Loucy (cell line): ENCODE measurements around the gene TOE1.

ENCODE experiments used
- EZH2phosphoT487 ChIP-seq: fragments of 200-600 bp; IDR thresholded peaks from 2 replicates; pipeline ENCODE4 v1.6.1; 2018; ENCODE audit warnings: antibody characterized with exemption, mild to moderate bottlenecking, moderate library complexity, borderline replicate concordance
- TF ChIP-seq, protein P1 (sequence below): fragments of 200-600 bp; sonication (generic); conservative IDR thresholded peaks from 2 replicates; pipeline ENCODE4 v1.5.1; 2014; ENCODE audit warnings: mild to moderate bottlenecking, antibody characterized with exemption, low read length

- TF ChIP-seq, protein P1, sequence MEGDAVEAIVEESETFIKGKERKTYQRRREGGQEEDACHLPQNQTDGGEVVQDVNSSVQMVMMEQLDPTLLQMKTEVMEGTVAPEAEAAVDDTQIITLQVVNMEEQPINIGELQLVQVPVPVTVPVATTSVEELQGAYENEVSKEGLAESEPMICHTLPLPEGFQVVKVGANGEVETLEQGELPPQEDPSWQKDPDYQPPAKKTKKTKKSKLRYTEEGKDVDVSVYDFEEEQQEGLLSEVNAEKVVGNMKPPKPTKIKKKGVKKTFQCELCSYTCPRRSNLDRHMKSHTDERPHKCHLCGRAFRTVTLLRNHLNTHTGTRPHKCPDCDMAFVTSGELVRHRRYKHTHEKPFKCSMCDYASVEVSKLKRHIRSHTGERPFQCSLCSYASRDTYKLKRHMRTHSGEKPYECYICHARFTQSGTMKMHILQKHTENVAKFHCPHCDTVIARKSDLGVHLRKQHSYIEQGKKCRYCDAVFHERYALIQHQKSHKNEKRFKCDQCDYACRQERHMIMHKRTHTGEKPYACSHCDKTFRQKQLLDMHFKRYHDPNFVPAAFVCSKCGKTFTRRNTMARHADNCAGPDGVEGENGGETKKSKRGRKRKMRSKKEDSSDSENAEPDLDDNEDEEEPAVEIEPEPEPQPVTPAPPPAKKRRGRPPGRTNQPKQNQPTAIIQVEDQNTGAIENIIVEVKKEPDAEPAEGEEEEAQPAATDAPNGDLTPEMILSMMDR = no peak
- no peak for TF ChIP-seq EZH2phosphoT487
Measured at GRCh38 chr1:45314266-45314665, 25.7 kb upstream of the TOE1 start.
